GM12891 (cell line): ENCODE data around the gene GPC3. TPM values are rescaled to one million over a fixed set of nuclear protein-coding genes. Genes with fewer than 3 reads are reported as not detected.
"Not testable (repeated sequence)": the region's sequence is repeated elsewhere in the genome, so short reads cannot be mapped to it uniquely, and the experiment has no call there.

ENCODE experiments used
- DNase-seq: peaks from one replicate; pipeline ENCODE4 v3.0.0; 2011; ENCODE audit warnings: low spot score; ENCODE audit not compliant: insufficient read length
- FAIRE-seq: peaks from 2 replicates; lab custom pipeline; 2011; peaks lifted over from hg19 to GRCh38; lab: Jason Lieb, UNC
- PAX5 ChIP-seq: IDR thresholded peaks from 2 replicates; pipeline ENCODE4 v1.6.1; 2011; ENCODE audit warnings: low read length, moderate library complexity, mild to moderate bottlenecking; ENCODE audit not compliant: insufficient read depth, severe bottlenecking
- POLR2A ChIP-seq: IDR thresholded peaks from 2 replicates; pipeline ENCODE4 v1.6.1; 2011; ENCODE audit warnings: low read depth, low read length, control low read depth
- POLR2AphosphoS5 ChIP-seq: IDR thresholded peaks from 2 replicates; pipeline ENCODE4 v1.6.1; 2011; ENCODE audit warnings: low read depth, low read length, control low read depth
- POU2F2 ChIP-seq: IDR thresholded peaks from 2 replicates; pipeline ENCODE4 v1.6.1; 2011; ENCODE audit warnings: low read depth, mild to moderate bottlenecking, control low read depth, low read length, moderate library complexity
- SPI1 ChIP-seq: IDR thresholded peaks from 2 replicates; pipeline ENCODE4 v1.6.1; 2011; ENCODE audit warnings: low read depth, low read length, control low read depth
- TAF1 ChIP-seq: IDR thresholded peaks from 2 replicates; pipeline ENCODE4 v1.6.1; 2011; ENCODE audit warnings: low read depth, low read length, control low read depth
- polyA plus RNA-seq: library from polyadenylated mRNA; unstranded; fragments of >200 nt; gene quantifications from one replicate; pipeline ENCODE4 v1.2.1, GENCODE V29; 2012; ENCODE audit warnings: low read depth, missing spikeins, inconsistent platforms; ENCODE audit not compliant: missing spikeins

The GPC3 gene
- not detected for polyA plus RNA-seq

DNA sequence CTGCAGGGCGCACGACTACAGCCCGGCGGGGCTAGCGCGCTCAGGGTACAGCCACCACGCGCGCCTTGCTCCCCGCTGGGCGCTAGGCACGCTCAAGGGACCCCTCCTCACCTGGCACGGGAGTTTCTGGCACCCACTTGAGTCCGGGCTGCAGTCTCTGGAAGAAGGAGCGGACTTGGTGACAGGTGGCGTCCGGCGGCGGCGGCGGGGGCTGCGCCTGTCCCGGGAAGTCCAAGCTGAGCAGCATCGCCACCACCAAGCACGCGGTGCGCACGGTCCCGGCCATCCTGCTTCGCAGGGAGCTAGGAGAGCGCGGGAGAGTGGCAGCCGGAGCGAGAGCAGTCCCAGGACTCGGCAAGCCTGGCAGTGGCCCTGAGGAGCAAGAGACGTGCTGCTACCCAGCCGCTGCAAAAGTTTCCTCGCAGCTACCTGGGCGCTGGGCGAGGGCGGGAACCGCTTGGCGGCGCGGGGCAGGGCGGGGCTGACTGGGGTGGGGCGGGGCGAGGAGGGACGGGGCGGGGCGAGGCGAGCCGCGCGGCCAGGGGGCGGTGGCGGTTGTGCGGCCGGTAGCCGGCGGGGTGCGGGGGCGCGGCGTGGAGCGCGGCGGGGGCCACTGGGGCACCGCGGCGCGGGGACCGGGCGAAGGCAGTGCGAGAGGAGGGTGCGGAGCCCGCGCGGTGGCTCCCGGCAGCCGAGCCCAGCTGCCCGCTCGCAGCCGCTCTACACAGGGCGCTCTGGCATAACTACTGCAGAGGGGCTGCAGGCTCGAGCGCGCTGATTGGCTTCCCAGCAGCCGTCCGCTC, at the start of gene GPC3:
TSS of gene GPC3 (minus strand) at position 431 of the 803 bp plus-strand sequence.
- TF ChIP-seq POLR2A (no peak), PAX5 (no peak), TAF1 (no peak), SPI1 (no peak), POLR2AphosphoS5 (no peak), POU2F2 (no peak)
- peak; percentile 19 for DNase-seq
- FAIRE-seq: no peak

DNA sequence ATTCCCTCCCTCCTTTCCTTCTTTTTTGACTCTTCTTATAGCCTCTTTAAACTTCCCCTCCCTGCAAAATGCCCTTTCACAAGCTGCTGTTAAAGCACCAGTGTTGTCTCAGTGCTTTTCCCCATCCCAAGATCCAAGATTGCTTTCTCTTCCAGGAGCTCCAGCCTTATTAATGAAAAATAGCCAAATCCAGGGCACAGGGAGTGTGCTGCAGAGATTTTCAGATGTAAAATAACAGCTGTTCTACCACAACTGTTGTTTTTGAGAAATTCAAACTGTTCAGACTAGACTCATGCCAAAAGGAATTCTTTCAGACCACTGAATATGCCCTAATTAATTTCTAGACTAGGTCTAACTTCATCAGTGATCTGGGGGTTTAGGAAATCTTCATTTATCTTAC, 47.0 kb upstream of the GPC3 start:
- TF ChIP-seq SPI1: no peak
- no peak for TF ChIP-seq POLR2AphosphoS5
- no peak for TF ChIP-seq POLR2A
- TF ChIP-seq TAF1: no peak
- TF ChIP-seq PAX5: no peak
- no peak for TF ChIP-seq POU2F2
- DNase-seq (no peak), FAIRE-seq (no peak)

DNA sequence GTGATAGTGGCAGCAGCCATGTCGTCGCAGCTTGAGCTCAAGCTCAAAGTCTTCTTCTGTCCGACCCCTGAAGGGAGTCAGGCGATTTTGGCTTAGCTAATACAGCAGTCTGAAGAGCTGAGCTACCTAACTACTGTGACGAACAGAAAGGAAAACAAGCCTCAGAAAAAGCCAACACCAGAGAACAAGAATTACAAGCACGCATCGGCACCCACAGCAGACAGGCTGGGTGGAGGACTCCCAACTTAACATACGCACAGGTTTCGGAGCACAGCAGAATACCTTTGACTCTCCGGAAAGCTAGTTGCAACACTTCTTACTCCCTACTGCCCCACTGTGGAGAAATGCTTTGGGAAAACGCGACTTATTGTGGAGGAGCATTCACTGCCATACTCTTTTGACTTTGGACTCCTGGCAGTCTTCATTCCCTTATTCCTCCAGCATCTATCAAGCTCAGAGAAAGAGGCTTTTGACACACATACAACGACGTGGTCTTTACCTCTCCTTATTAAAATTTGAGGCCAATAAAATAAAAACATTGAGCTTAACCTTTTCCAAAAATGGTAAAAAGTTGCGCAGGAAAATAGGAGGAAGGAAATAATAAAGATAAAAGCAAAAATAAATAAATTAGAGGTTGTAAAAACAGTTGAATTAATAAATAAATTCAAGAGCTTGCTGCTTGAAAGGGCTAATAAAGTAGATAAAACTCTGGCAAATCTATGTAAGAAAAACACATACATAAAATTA, 41.3 kb upstream of the GPC3 start:
- DNase-seq (no peak), FAIRE-seq (peak; percentile 31)
- no peak for TF ChIP-seq POLR2AphosphoS5
- no peak for TF ChIP-seq POLR2A
- no peak for TF ChIP-seq PAX5
- no peak for TF ChIP-seq POU2F2
- TF ChIP-seq TAF1: no peak
- no peak for TF ChIP-seq SPI1

DNA sequence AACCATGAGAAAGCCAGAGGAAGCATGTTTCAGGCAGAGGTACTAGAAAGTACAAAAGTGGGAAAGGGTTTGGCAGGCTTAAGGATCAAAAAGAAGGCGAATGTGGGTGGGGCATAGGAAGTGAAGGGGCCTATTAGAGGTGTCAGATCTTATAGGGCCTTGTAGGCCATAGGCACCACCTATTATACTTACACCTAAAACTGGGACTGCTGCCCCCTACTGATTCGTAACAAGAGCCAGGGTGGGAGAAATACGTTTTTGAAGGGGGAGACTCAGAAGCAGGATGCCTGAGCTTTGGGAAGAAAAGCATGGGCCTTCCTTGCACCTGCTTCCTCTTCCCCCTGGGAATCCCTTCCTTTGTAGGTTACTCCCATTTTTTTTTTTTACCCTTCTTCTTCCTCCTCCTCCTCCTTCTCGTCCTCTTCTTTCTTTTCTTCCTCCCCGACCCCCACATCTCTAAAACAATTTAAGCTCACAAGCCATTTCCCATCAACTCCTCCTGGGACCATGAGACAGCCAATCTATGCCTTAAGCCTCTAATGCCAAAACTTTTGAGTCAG, 40.7 kb upstream of the GPC3 start:
- DNase-seq (no peak), FAIRE-seq (no peak)
- TF ChIP-seq POLR2A: no peak
- TF ChIP-seq PAX5: no peak
- no peak for TF ChIP-seq TAF1
- no peak for TF ChIP-seq POLR2AphosphoS5
- TF ChIP-seq POU2F2: no peak
- no peak for TF ChIP-seq SPI1

DNA sequence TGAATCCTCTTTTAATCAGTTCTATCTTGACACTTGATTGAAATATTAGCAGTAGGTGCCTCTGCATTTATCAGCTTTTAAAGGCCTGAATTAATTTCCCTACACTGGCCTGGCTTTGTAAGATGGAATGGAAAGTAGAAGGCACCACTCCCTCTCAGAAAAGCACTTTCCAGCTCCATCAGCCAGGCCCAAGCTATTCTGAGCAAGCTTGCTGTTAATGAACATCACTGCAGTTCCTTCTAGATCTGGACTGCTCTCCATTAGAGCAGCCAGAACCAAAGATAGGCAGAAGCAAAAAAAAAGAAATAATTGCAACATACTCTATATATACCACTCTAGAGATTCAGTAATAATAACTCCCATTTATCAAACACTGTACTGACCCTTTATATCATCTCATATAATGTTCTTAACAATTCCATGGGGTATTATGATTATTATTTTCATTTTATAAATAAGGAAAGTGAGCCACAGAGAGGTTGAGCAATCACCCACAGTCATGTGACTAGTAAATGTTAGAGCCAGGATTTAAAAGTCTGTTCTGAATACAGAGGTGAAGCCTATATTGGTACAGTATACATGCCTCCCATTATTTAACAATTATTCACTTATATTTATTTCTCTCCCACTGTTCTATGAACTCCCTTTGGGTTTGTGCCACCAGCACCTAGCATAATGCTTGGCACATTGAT, 39.4 kb upstream of the GPC3 start:
- TF ChIP-seq POLR2AphosphoS5 (no peak), POU2F2 (no peak), POLR2A (no peak), PAX5 (no peak), TAF1 (no peak), SPI1 (no peak)
- FAIRE-seq (no peak), DNase-seq (no peak)

DNA sequence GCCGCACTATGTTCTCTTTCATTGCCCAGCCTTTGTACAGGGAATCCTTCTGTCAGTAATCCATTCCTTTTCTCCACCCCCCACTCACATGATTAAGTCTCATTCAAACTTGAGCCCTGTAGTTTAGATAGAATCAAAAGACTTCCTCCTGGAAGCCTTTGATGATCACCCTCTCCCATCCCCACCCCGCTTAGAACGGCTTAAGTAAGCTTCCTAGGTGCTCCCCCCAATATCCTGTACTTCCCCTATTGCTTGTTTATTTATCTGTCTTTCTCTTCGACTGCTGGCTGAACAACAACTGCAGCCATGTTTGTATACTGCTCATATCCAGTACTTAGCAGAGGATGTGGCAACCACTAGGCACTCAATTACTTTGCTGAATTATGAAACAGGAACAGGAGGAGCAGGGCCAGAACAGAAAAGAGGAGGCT, 38.5 kb upstream of the GPC3 start:
- TF ChIP-seq POLR2AphosphoS5: no peak
- TF ChIP-seq TAF1: no peak
- no peak for TF ChIP-seq SPI1
- no peak for TF ChIP-seq PAX5
- TF ChIP-seq POLR2A: no peak
- TF ChIP-seq POU2F2: no peak
- FAIRE-seq: no peak
- DNase-seq: no peak

DNA sequence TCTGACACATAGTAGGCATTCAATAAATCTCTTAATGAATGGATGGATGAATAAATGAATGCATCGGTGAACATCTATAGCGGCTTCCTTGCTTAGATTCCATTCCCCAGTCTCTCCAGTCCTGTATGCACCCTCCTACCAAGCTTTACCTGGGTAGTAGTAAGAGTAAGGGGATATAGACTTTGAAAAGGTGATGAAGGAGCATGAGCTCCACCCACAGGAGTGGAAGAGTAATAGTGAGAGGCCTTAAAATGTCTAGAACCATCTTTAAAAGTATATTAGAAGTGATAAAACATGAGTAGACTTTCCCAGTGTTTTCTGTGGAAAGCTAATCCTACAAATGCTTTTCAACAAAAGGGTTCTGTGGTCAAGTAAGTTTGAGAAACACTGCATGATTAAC, 35.5 kb upstream of the GPC3 start:
- TF ChIP-seq POU2F2: no peak
- no peak for TF ChIP-seq SPI1
- no peak for TF ChIP-seq POLR2A
- TF ChIP-seq TAF1: no peak
- no peak for TF ChIP-seq POLR2AphosphoS5
- TF ChIP-seq PAX5: no peak
- DNase-seq (no peak), FAIRE-seq (no peak)

DNA sequence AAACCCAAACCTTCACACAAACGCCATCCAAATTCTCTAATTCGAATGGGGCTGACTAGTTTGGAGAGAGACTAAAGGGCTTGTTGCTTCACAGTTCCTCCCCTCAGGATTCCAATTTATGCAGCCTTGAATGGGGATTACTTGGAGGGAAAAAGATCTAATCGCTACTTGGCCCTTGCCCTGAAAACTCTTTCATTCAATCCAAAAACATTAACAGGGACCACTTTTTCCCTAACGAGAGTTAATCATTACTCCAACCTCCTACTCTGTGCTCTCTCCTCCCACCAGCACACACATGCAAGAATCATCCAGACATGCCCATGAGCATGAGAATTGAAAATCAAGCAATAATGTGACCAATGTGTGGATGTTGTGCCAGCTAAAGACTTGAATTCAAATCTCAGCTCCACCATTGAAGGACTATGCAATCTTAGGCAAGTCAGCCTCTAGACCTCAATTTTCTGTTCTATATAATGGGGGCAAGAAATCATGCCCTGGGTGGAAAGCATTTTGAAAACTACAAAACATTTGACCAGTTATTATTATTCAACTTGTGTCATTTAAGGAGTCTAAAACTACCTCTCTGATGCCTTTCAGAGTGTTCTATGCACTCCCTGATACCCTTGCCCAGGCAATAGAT, 34.3 kb upstream of the GPC3 start:
- TF ChIP-seq POLR2A: no peak
- no peak for TF ChIP-seq POLR2AphosphoS5
- no peak for TF ChIP-seq SPI1
- TF ChIP-seq POU2F2: no peak
- TF ChIP-seq PAX5: no peak
- no peak for TF ChIP-seq TAF1
- no peak for DNase-seq
- no peak for FAIRE-seq

DNA sequence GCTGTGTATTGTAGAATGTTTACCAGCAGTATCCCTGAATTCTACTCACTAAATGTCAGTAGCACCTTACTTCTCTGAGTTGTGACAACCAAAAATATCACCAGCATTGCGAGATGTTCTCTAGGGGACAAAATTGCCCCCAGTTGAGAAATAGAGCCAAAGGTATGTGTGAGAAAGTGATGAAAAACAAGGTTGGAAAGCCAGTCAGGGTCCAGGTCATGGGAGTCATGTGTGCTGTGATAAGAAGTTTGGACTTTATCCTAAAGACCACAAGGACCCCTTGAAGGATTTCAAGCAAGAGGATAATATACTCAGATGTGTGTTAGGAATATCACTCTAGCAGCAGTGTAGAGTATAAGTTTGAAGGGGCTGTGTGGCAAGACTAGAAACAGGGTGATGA, 30.9 kb upstream of the GPC3 start:
- peak; percentile 35 for FAIRE-seq
- DNase-seq: not testable (repeated sequence)

DNA sequence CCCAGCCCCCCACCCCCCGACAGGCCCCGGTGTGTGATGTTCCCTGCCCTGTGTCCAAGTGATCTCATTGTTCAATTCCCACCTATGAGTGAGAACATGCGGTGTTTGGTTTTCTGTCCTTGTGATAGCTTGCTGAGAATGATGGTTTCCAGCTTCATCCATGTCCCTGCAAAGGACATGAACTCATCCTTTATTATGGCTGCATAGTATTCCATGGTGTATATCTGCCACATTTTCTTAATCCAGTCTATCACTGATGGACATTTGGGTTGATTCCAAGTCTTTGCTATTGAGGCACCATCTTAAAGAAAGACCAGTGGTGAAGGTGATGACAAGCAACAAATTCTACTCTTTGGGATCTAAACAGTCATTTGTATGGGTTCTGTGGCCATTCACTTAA, 30.1 kb upstream of the GPC3 start:
- FAIRE-seq, DNase-seq: not testable (repeated sequence)
